Stimulated activated CD4-positive, alpha-beta T cell treated with anti-CD3 and anti-CD28 coated beads, Interleukin-1b, Interleukin-23, amount 100 ng/mL, for 4 hours (primary cell): ENCODE results near the gene AOC2.
"Not testable (repeated sequence)": the region's sequence is repeated elsewhere in the genome, so short reads cannot be mapped to it uniquely, and the experiment has no call there.

ENCODE experiments used
- DNase-seq, 2 donors: peaks; one replicate each; pipeline ENCODE4 v3.0.0-alpha.2; 2020; ENCODE audit warnings: low read depth in 2 of 2

AOC2 gene

DNA sequence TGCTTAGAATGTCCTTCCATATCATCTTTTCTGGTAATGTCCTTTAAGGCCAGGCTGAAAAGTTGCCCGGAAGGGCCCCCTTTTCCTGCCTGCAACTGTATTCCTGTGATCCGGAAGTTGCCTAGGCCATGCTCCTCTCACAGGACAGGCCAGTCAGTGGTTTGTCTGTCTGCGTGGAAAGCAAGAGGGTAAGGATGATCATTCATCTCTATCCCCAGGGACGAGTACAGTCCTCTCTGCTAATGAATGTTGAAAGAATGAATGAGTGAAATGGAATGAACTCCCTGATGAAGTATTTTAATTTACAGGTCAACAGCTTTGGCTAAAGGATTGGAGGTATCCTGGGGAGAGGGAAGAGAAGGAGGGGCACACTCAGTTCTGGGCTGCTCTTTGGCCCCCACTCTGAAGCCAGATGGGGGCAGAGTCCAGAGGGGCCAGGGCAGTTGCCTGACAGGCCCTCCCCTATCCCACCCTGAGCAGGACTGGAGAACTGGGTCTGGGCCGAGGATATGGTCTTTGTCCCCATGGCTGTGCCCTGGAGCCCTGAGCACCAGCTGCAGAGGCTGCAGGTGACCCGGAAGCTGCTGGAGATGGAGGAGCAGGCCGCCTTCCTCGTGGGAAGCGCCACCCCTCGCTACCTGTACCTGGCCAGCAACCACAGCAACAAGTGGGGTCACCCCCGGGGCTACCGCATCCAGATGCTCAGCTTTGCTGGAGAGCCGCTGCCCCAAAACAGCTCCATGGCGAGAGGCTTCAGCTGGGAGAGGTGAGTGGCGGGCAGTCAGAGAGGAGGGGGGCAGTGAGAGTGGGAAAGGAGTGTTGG is 9.8 kb downstream of the AOC2 start:
- no peak for DNase-seq

DNA sequence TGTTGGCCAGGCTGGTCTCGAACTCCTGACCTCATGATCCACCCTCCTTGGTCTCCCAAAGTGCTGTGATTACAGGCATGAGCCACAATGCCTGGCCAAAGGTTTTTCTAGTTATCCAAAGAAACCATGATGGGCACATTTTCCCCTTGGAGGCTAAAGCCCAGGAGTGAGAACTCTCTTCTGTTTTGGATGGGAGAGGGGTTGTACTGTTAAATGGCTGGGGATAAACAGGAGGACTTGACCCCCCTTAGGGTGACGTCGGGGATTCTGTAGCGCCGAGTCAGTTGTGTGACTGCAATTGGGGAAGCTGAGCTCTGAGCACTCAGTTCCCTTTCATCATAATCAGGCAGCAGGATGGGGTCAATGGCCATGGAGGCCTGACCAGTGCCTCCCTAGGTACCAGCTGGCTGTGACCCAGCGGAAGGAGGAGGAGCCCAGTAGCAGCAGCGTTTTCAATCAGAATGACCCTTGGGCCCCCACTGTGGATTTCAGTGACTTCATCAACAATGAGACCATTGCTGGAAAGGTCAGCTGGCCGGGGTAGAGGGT is 10.7 kb downstream of the AOC2 start:
- DNase-seq: no peak

DNA sequence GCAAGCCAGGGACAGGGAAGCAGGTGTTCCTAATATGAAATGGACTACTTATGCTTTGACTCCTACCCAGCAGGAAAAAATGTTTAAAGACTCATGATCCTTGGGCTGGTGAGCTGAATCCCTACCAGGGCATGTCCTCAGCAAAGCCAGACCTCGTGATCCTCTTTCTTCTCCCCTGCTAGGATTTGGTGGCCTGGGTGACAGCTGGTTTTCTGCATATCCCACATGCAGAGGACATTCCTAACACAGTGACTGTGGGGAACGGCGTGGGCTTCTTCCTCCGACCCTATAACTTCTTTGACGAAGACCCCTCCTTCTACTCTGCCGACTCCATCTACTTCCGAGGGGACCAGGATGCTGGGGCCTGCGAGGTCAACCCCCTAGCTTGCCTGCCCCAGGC is 11.7 kb downstream of the AOC2 start:
- DNase-seq: not testable (repeated sequence)

- DNase-seq: not testable (repeated sequence)
These were observed 12.1 kb downstream of the AOC2 start for GRCh38 chr17:42856516-42856915.

GRCh38 chr17:42857389-42857788 is 13.0 kb downstream of the AOC2 start:
- DNase-seq: no peak

DNA sequence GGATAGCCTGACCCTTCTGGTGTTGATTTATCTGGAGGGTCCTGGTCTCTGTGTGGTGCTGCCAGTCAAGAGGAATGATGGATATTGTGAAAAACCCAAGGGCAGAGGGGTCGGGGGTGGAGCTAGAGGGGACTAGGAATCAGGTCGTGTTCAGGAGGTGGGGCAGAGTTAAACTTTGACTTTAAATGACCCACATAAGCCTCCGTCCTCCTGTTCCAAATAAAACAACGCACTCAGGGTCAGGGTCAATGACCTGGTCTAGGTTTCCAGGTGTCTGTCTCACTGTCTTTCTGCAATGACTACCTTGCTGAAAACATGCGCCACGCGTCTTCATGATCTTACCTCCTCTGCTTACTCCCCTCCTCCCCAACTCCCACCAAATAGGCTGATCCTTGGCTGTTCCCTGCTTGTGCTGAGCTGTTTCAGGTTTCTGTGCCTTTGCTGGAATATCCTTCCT is 21.3 kb downstream of the AOC2 start:
- no peak for DNase-seq

DNA sequence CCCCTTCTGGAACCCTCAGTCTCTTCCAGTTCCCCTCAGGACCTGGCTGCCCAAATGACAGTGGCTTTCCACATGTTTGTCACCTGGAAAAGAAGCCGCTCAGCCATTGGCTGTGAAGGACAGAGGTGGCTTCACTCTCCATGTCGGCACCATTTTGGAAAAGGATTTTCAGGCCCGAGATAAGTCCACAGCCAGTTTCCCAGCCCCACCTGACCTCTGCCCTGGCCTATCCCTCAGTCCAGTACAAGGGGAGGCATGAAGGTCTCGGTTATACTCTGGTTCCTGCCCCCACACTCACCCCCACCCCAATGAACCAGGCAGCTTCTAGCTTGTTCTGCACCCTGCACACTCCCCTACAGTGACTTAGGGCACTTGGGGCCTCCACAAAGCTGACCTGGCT is 21.8 kb downstream of the AOC2 start:
- DNase-seq: no peak

DNA sequence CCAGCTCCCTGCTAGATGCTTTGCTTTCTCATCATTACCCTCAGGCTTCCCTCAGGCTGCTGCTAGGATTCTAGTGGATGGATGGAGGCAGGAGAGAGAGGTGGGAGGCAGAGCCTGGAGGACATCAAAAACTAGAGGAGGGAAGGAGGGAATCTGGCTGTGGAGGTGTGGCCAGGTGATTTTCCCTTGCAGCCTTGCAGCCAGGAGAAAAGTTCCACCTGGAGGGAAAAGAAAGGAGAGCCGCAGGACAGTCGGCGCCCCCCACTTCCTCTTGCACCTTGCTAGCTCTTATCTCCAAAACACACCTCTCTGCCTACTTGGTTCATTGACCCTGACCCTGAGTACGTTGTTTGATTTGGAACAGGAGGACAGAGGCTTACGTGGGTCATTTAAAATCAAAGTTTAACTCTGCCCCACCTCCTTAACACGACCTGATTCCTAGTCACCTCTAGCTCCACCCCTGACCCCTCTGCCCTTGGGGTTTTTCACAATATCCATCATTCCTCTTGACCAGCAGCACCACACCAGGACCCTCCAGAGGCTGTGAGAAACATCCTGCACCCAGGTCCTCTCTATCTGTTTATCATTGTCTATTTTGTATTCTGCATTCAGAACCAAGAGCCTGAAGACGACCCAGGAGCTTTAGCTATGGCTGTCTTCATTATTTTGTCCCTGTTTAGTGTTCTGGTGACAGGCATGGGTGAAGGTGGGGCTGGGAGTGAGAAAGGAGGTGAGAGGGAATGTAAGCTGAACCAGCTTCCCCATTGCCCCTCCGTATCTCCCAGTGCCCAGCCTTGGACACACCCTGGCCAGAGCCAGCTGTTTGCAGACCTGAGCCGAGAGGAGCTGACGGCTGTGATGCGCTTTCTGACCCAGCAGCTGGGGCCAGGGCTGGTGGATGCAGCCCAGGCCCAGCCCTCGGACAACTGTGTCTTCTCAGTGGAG is 22.5 kb downstream of the AOC2 start:
- no peak for DNase-seq

DNA sequence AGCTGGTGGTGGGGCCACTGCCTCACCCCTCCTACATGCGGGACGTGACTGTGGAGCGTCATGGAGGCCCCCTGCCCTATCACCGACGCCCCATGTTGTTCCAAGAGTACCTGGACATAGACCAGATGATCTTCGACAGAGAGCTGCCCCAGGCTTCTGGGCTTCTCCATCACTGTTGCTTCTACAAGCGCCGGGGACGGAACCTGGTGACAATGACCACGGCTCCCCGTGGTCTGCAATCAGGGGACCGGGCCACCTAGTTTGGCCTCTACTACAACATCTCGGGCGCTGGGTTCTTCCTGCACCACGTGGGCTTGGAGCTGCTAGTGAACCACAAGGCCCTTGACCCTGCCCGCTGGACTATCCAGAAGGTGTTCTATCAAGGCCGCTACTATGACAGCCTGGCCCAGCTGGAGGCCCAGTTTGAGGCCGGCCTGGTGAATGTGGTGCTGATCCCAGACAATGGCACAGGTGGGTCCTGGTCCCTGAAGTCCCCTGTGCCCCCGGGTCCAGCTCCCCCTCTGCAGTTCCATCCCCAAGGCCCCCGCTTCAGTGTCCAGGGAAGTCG is 23.4 kb downstream of the AOC2 start:
- not testable (repeated sequence) for DNase-seq

- no peak for DNase-seq
These were observed 24.0 kb downstream of the AOC2 start for GRCh38 chr17:42868338-42868737.

DNA sequence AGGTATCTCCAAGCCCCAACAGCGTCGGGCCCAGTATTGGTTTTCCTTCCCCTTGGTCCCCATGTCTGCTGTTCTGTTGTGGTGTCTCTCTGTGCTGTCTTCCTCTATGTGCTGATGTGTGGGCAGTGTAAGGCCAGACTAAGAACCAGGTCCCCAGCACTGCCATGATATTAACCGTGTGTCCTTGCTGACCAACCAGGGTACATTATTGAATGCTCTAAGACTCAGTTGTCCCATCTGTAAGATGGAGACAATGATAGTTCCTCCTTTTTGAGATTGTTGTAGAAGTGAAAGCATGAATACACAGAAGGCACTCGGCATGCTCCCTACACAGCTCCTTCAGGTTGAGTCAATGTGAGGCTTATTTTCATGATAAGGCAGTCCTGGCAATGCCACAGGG is 27.3 kb downstream of the AOC2 start:
- DNase-seq: no peak

GRCh38 chr17:42872251-42872965 is 28.0 kb downstream of the AOC2 start:
- no peak for DNase-seq

DNA sequence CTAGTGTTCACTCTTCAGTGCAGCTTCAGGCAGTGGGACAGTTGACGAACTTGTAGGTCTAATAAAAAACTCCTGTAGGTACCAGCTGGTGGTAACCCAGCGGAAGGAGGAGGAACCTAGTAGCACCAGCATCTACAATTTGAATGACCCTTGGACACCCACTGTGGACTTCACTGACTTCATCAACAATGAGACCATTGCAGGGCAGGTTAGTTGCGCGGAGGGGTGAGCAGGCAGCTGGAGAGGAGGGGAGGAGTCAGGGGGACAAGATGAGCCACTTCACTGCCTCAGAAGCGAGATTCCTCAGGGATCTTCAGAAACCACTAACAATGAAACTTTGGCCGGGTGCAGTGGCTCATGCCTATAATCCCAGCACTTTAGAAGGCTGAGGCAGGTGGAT is 28.9 kb downstream of the AOC2 start:
- no peak for DNase-seq

GRCh38 chr17:42873932-42874695 is 29.7 kb downstream of the AOC2 start:
- not testable (repeated sequence) for DNase-seq

- DNase-seq: no peak
These were observed 32.7 kb downstream of the AOC2 start for GRCh38 chr17:42877037-42877436.

DNA sequence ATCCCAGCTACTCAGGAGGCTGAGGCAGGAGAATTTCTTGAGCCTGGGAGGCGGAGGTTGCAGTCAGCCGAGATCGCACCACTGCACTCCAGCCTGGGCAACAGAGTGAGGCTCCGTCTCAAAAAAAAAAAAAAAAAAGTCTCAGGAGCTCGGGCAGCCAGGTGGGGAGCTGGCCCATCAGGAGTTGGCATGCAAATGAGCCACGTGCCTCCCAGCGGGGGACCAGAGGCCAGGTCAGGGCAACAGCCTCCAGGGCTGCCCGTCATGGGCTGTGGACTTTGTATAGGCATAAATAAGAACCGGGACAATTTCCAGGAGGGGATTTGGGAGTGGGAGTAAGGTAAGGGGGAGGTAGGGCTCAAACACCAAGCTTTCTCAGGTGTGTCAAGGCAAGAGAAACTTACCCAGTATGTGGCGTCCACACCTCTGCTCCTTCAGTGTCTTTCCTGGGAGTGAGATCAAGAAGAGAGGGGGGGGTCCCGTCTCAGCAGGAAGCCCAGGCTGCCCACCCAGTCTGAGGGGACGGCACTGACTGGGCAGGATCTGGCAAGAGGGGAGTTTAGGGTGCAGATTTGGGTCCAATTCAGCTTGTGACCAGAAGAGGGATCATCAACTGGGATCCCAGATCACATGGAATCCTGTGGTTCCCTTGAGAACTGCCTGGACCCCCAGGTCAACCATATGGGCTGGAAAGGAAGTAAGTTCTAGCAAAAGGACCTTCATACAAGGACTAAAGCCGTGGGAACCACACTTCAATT is 33.9 kb downstream of the AOC2 start:
- no peak for DNase-seq

GRCh38 chr17:42878924-42879595 is 34.7 kb downstream of the AOC2 start:
- DNase-seq: no peak

DNA sequence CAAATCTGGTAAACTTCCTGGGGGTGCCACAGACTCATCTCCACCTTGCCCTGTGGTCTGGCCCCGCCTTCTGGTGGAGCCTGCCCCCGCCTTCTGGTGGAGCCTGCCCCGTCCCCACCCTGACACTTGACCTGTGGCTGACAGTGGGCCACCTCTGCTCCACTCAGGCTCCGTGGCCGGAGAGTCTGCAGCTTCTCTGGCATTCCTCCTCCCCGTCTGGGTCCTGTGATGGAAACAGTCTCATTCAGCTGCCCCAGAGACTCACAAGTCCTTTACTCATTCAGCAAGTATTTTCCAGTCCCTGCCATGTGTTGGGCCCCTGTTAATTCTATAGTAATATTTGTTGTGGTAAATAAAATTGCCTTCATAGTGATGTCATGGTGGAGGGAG is 35.2 kb downstream of the AOC2 start:
- DNase-seq: no peak

DNA sequence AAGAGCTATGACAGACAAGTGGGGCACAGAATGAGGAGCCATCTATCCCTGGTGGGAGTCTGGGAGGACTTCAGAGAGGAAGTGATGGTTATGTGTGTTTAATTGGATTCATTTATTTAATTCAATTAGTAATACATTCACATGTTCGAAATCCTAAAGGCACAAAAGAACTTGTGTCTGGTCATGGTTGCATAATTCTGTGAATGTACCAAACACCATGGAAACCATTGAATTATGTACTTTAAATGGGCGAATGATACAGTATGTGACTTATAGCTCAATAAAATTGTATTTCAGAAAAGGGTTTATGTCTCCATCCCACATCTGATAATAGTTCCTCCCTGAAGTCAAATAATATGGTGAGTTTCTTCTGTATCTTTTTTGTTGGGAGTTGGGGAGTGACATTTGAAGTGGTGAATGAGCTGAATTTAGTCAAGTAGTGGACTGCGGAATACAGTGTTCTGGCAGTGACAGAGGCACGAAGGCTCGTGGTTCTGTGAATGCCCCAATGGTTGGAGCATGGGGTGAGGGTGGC is 36.5 kb downstream of the AOC2 start:
- DNase-seq: no peak
